Breast epithelium (tissue), 4 donors: Measurements from ENCODE around the gene UPP1. TPM values are rescaled to one million over a fixed set of nuclear protein-coding genes. Genes with fewer than 3 reads are reported as not detected.

Experiments used
- DNase-seq, 2 donors: peaks; one replicate each; pipeline ENCODE4 v3.0.0-alpha.2; 2019; ENCODE audit warnings: low spot score in 2 of 2
- H3K27ac ChIP-seq, 2 donors: fragments of 200-600 bp; sonication (generic) in 1 of 2; one replicate each; pipeline ENCODE4 v1.5.1; 2016 to 2019; ENCODE audit warnings: mild to moderate bottlenecking in 1 of 2
- H3K27me3 ChIP-seq, 2 donors: fragments of 200-600 bp; sonication (generic) in 1 of 2; one replicate each; pipeline versions ENCODE4 v1.5.1 to v1.6.0; 2017 to 2019; ENCODE audit warnings: control low read depth in 1 of 2, mild to moderate bottlenecking in 1 of 2
- H3K36me3 ChIP-seq: fragments of 200-600 bp; one replicate; pipeline ENCODE4 v1.5.1; 2019
- H3K4me1 ChIP-seq, 2 donors: fragments of 200-600 bp; sonication (generic); one replicate each; pipeline ENCODE4 v1.5.1; 2016 to 2019; ENCODE audit warnings: control low read depth in 1 of 2
- H3K4me3 ChIP-seq, 3 donors: fragments of 200-600 bp; sonication (generic); 1 replicate in 2 of 3; 2 replicates in 1 of 3; pipeline ENCODE4 v1.5.1; 2016 to 2019; ENCODE audit warnings: mild to moderate bottlenecking in 3 of 3, moderate library complexity in 2 of 3
- H3K9me3 ChIP-seq, 2 donors: fragments of 200-600 bp; sonication (generic) in 1 of 2; one replicate each; pipeline ENCODE4 v1.5.1; 2016 to 2019; ENCODE audit warnings: control low read depth in 1 of 2
- POLR2A ChIP-seq: fragments of 450-650 bp; IDR thresholded peaks from one replicate; pipeline ENCODE4 v1.6.1; 2016; ENCODE audit warnings: antibody characterized with exemption, mild to moderate bottlenecking, moderate library complexity
- POLR2AphosphoS5 ChIP-seq, 3 donors: sonication (generic); formaldehyde crosslinking; IDR thresholded peaks; one replicate each; pipeline ENCODE4 v1.6.1; 2017; ENCODE audit warnings: antibody characterized with exemption in 3 of 3
- intact Hi-C: fragments of 100-400 bp; cut with DNase I; formaldehyde crosslinking; loops from one replicate; pipeline ENCODE4 v1.15.1; 2023; ENCODE audit warnings: low total_unique reads
- total RNA-seq, 3 donors: library from RNA; depleted of rRNA; stranded (reverse); fragments of >200 nt; gene quantifications; one replicate each; pipeline ENCODE4 v1.1.0, GENCODE V29; 2016
- TF ChIP-seq, protein P1 (sequence below), 3 donors: fragments of 450-650 bp; IDR thresholded peaks; one replicate each; pipeline ENCODE4 v1.5.1; 2016 to 2017; ENCODE audit warnings: antibody characterized with exemption in 3 of 3, mild to moderate bottlenecking in 3 of 3, moderate library complexity in 3 of 3

Gene UPP1
- total RNA-seq, 3 donors from 2014 or later, result 11.1 to 32.1 (median 19.5) TPM

DNA sequence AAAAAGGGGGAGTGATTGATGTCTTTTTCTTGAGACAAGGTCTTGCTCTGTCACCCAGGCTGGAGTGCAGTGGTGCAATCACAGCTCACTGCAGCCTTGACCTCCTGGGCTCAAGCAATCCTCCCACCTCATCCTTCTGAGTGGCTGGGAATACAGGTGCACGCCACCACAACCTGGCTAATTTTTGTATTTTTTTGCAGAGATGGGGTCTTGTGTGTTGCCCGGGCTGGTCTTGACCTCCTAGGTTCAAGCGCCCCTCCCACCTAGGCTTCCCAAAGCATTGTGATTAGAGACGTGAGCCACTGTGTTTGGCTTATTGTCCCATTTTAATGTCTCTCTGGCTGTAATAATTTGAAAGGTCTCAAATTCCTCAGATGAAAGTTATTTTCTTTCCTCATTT, 21.8 kb downstream of the UPP1 start:
- no peak overlapping the region for H3K27ac ChIP-seq
- H3K9me3 ChIP-seq, result no peaks in the 10 kb centered on the region
- TF ChIP-seq POLR2A (no peak), POLR2AphosphoS5 (IDR thresholded peaks at IDR 0.05) (no peak)
- TF ChIP-seq, protein P1, sequence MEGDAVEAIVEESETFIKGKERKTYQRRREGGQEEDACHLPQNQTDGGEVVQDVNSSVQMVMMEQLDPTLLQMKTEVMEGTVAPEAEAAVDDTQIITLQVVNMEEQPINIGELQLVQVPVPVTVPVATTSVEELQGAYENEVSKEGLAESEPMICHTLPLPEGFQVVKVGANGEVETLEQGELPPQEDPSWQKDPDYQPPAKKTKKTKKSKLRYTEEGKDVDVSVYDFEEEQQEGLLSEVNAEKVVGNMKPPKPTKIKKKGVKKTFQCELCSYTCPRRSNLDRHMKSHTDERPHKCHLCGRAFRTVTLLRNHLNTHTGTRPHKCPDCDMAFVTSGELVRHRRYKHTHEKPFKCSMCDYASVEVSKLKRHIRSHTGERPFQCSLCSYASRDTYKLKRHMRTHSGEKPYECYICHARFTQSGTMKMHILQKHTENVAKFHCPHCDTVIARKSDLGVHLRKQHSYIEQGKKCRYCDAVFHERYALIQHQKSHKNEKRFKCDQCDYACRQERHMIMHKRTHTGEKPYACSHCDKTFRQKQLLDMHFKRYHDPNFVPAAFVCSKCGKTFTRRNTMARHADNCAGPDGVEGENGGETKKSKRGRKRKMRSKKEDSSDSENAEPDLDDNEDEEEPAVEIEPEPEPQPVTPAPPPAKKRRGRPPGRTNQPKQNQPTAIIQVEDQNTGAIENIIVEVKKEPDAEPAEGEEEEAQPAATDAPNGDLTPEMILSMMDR (IDR thresholded peaks at IDR 0.05), result no peak
- intact Hi-C loops, result no loop called here
- no peak for DNase-seq
- no peak overlapping the region for H3K4me3 ChIP-seq
- H3K36me3 ChIP-seq, result peaks cover 6% of the 10 kb centered on the region
- no peaks in the 10 kb centered on the region for H3K4me1 ChIP-seq
- no peaks in the 10 kb centered on the region for H3K27me3 ChIP-seq

DNA sequence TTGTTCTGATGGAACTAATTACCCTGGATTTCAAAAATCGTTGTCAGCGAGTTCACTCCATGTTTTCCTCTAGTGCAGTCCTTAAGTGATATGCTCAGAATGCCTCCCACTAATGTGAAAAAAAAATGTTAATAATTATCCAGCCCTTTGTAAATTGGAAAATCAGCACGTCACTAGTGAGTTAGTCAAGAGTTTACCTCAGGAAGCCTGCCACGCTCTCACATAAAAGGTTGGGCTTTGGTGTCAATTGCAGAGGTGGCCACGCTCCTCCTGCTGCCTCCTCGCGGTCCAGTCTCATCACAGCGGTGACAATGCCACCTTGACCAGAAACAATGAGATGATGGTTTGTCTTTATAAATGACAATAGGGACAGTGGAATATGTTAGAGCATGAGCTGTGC, 22.5 kb downstream of the UPP1 start:
- TF ChIP-seq POLR2AphosphoS5 (IDR thresholded peaks at IDR 0.05) (no peak), POLR2A (no peak)
- TF ChIP-seq, protein P1 (IDR thresholded peaks at IDR 0.05), result no peak
- intact Hi-C loops, result no loop called here
- no peaks in the 10 kb centered on the region for H3K27me3 ChIP-seq
- no peaks in the 10 kb centered on the region for H3K4me1 ChIP-seq
- DNase-seq, result no peak
- no peak overlapping the region for H3K4me3 ChIP-seq
- H3K27ac ChIP-seq, result no peak overlapping the region
- no peaks in the 10 kb centered on the region for H3K9me3 ChIP-seq
- peaks cover 6% of the 10 kb centered on the region for H3K36me3 ChIP-seq

DNA sequence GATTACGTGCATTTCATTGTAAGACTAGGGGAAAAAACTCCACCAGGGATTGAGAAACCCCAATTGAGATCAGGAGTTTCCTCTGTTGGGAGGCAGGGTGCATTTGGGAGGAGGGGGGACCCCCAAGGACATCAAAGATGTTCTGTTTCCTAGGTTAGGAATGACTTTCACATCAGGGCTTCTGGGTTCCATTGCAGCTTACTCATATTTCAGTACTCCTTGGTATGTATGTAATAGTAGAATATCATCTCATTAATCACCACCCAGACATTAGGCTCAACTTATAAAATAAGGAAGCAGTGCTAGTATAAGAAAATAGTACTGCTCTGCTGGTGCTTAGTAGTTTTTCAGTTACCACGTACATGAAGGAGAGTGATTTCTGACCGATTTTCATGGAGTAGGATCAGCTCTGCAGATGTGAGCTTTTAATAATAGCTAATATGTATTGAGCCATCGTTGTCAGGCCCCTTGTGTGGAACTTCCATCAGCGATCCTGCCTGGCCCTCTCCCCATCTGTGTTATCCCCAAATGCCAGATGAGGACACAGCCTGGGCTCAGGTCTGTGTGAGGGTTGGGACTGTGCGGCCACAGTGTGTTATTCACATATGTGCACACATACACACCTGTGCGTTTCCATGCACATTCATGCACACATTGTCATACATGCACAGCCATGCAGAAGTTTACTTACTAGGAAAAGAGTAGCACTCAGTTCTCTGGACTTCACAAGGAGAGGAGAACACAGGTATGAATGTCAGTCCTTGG, 23.5 kb downstream of the UPP1 start:
- H3K27ac ChIP-seq, result no peak overlapping the region
- H3K36me3 ChIP-seq, result peaks cover 6% of the 10 kb centered on the region
- no peaks in the 10 kb centered on the region for H3K4me1 ChIP-seq
- DNase-seq, result no peak
- no peak overlapping the region for H3K4me3 ChIP-seq
- TF ChIP-seq POLR2AphosphoS5 (IDR thresholded peaks at IDR 0.05), result no peak
- TF ChIP-seq, protein P1 (IDR thresholded peaks at IDR 0.05), result no peak
- TF ChIP-seq POLR2A, result no peak
- H3K9me3 ChIP-seq, result no peaks in the 10 kb centered on the region
- H3K27me3 ChIP-seq, result no peaks in the 10 kb centered on the region
- intact Hi-C loops, result no loop called here

DNA sequence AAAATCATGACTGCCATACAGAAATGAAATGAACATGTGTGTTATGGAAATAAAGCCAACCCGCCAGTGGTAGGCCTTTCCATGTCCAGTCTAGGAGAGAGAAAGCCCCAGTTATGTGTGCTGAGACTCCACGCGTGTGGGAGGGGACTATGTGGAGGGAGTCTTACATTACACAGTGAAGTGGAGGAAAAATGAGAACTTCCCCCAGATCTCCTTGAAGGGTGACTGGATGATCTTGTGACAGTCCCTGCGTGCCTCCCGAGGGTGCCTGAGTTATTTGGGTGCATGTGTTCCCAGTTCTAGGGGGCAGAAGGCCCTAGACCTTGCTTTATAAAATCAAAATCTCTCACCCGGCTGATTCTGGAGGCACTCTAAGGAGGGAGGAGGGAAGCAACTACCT, 24.2 kb downstream of the UPP1 start:
- H3K4me3 ChIP-seq, result no peak overlapping the region
- no peaks in the 10 kb centered on the region for H3K9me3 ChIP-seq
- TF ChIP-seq POLR2A (no peak), POLR2AphosphoS5 (IDR thresholded peaks at IDR 0.05) (no peak)
- TF ChIP-seq, protein P1 (IDR thresholded peaks at IDR 0.05), result no peak
- no peak overlapping the region for H3K27ac ChIP-seq
- no peaks in the 10 kb centered on the region for H3K27me3 ChIP-seq
- peaks cover 2% of the 10 kb centered on the region for H3K36me3 ChIP-seq
- intact Hi-C loops, result no loop called here
- no peaks in the 10 kb centered on the region for H3K4me1 ChIP-seq
- DNase-seq, result no peak

DNA sequence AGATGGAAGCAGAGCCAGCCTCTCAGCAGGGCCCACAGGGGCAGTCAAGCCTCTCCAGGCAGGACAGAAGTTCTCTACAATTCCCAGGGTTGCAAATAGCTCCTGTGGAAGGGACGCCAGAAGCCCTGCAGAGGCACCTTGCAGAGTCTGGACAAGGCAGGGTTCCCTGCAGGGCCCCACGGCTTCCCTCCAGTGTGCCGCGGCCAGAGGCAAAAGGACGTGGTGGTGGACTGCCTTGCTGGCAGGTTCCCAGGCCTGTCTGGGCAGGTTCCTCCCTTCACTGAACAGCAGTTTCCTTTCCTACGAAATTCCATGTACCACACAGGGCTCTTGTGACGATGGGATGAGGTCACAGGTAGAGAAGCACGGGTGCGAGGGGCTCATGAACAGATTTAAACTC, 25.1 kb downstream of the UPP1 start:
- Histone ChIP-seq H3K4me3 (no peak overlapping the region), H3K27me3 (no peaks in the 10 kb centered on the region), H3K4me1 (no peaks in the 10 kb centered on the region), H3K36me3 (no peaks in the 10 kb centered on the region), H3K9me3 (no peaks in the 10 kb centered on the region), H3K27ac (no peak overlapping the region)
- no peak for DNase-seq
- intact Hi-C loops, result loop anchor here (1.0 kb wide), 1 partner anchor 160 kb away; no protein-coding TSS in a partner anchor
- no peak for TF ChIP-seq POLR2AphosphoS5 (IDR thresholded peaks at IDR 0.05)
- no peak for TF ChIP-seq POLR2A
- TF ChIP-seq, protein P1 (IDR thresholded peaks at IDR 0.05), result no peak
